MM.1S (cell line): ENCODE results near the gene BMPR1A.

Experiments used
- DNase-seq: peaks from one replicate; pipeline ENCODE4 v3.0.0-alpha.2; 2015
- H2AFZ ChIP-seq: fragments of 300-600 bp; sonication (generic); 2 replicates; pipeline ENCODE4 v1.6.0; 2016; ENCODE audit warnings: antibody characterized with exemption, low read length
- H3F3A ChIP-seq: fragments of 300-600 bp; sonication (generic); 2 replicates; pipeline ENCODE4 v1.6.1; 2016; ENCODE audit warnings: mild to moderate bottlenecking, antibody characterized with exemption, low read length, moderate library complexity, mixed read lengths; ENCODE audit not compliant: insufficient read depth
- H3K27ac ChIP-seq: fragments of 300-600 bp; sonication (generic); 2 replicates; pipeline ENCODE4 v1.5.1; 2016; ENCODE audit warnings: mild to moderate bottlenecking, low read length
- H3K27me3 ChIP-seq: fragments of 300-600 bp; sonication (generic); replicated peaks from 2 replicates; pipeline ENCODE4 v1.6.0; 2016; ENCODE audit warnings: low read length; ENCODE audit not compliant: insufficient read depth
- H3K36me3 ChIP-seq: fragments of 300-600 bp; sonication (generic); replicated peaks from 2 replicates; pipeline ENCODE4 v1.6.1; 2016; ENCODE audit warnings: mild to moderate bottlenecking, low read length, mixed read lengths; ENCODE audit not compliant: insufficient read depth
- H3K4me1 ChIP-seq: fragments of 300-600 bp; sonication (generic); 2 replicates; pipeline ENCODE4 v1.6.1; 2016; ENCODE audit warnings: low read length, mixed read lengths
- H3K4me2 ChIP-seq: fragments of 300-600 bp; sonication (generic); 2 replicates; pipeline ENCODE4 v1.6.0; 2016; ENCODE audit warnings: low read depth, low read length
- H3K4me3 ChIP-seq: fragments of 300-600 bp; sonication (generic); 2 replicates; pipeline ENCODE4 v1.5.1; 2016; ENCODE audit warnings: low read length, mixed read lengths
- H3K79me2 ChIP-seq: fragments of 300-600 bp; sonication (generic); 2 replicates; pipeline ENCODE4 v1.6.1; 2016; ENCODE audit warnings: mixed run types, low read length, mixed read lengths
- H3K9ac ChIP-seq: fragments of 300-600 bp; sonication (generic); 2 replicates; pipeline ENCODE4 v1.6.1; 2016; ENCODE audit warnings: low read length, mixed read lengths
- H3K9me2 ChIP-seq: fragments of 300-600 bp; sonication (generic); replicated peaks from 2 replicates; pipeline ENCODE4 v1.6.1; 2016; ENCODE audit warnings: mild to moderate bottlenecking, low read length, mixed read lengths; ENCODE audit not compliant: insufficient read depth
- H3K9me3 ChIP-seq: fragments of 300-600 bp; sonication (generic); replicated peaks from 2 replicates; pipeline ENCODE4 v1.6.1; 2016; ENCODE audit warnings: mild to moderate bottlenecking, low read length, mixed read lengths; ENCODE audit not compliant: insufficient read depth
- H4K20me1 ChIP-seq: fragments of 300-600 bp; sonication (generic); 2 replicates; pipeline ENCODE4 v1.6.1; 2016; ENCODE audit warnings: mild to moderate bottlenecking, low read length, moderate library complexity, mixed read lengths; ENCODE audit not compliant: insufficient read depth
- CTCF ChIP-seq: fragments of 300-600 bp; sonication (generic); IDR thresholded peaks from 2 replicates; pipeline ENCODE4 v1.5.1; 2016; ENCODE audit warnings: antibody characterized with exemption, low read length, mixed read lengths
- EZH2 ChIP-seq: fragments of 300-600 bp; sonication (generic); optimal IDR thresholded peaks from 2 replicates; pipeline ENCODE3; 2017; ENCODE audit warnings: low read depth, mild to moderate bottlenecking, antibody characterized with exemption, low read length, mixed read lengths
- EZH2phosphoT487 ChIP-seq: fragments of 300-600 bp; sonication (generic); IDR thresholded peaks from 2 replicates; pipeline ENCODE4 v1.6.1; 2018; ENCODE audit warnings: antibody characterized with exemption, low read length

Gene BMPR1A

GRCh38 chr10:86793696-86794095 is 37.3 kb downstream of the BMPR1A start:
- DNase-seq: no peak
- no peaks in the 10 kb centered on the region for H3K79me2 ChIP-seq
- no peaks in the 10 kb centered on the region for H3K9me3 ChIP-seq

GRCh38 chr10:86795353-86795752 is 38.9 kb downstream of the BMPR1A start:
- H3K4me2 ChIP-seq: no peak overlapping the region
- H3K27ac ChIP-seq: no peak overlapping the region
- H3K27me3 ChIP-seq: peaks cover 9% of the 10 kb centered on the region; the same call in 1 of the 2 replicates
- TF ChIP-seq CTCF: no peak
- no peaks in the 10 kb centered on the region for H3K36me3 ChIP-seq
- H3K4me1 ChIP-seq: peaks cover 10% of the 10 kb centered on the region
- no peaks in the 10 kb centered on the region for H3K79me2 ChIP-seq
- no peaks in the 10 kb centered on the region for H3K9me3 ChIP-seq
- no peak overlapping the region for H2AFZ ChIP-seq
- H3K9ac ChIP-seq: no peak overlapping the region
- H4K20me1 ChIP-seq: 0 out of 2 replicates have a peak, but pooled peaks cover 5% of the 10 kb centered on the region
- no peak overlapping the region for H3K4me3 ChIP-seq
- DNase-seq: no peak
- no peaks in the 10 kb centered on the region for H3F3A ChIP-seq
- no peaks in the 10 kb centered on the region for H3K9me2 ChIP-seq

More at GRCh38 chr10:86793696-86794095, 37.3 kb downstream of the BMPR1A start:
- H2AFZ ChIP-seq: no peak overlapping the region
- no peaks in the 10 kb centered on the region for H3K36me3 ChIP-seq
- H4K20me1 ChIP-seq: 0 out of 2 replicates have a peak, but pooled peaks cover 5% of the 10 kb centered on the region
- H3K9me2 ChIP-seq: no peaks in the 10 kb centered on the region
- H3K9ac ChIP-seq: no peak overlapping the region
- no peak overlapping the region for H3K27ac ChIP-seq
- H3K27me3 ChIP-seq: peaks cover 5% of the 10 kb centered on the region; the same call in 1 of the 2 replicates
- peaks cover 4% of the 10 kb centered on the region for H3K4me1 ChIP-seq
- TF ChIP-seq EZH2phosphoT487 (no peak), CTCF (no peak), EZH2 (no peak)
- H3K4me3 ChIP-seq: no peak overlapping the region
- H3F3A ChIP-seq: no peaks in the 10 kb centered on the region
- no peak overlapping the region for H3K4me2 ChIP-seq

GRCh38 chr10:86798025-86798424 is 41.6 kb downstream of the BMPR1A start:
- Histone ChIP-seq H3K27ac (no peak overlapping the region), H3K4me2 (no peak overlapping the region), H2AFZ (no peak overlapping the region)

More at GRCh38 chr10:86798025-86798424, 41.6 kb downstream of the BMPR1A start:
- no peaks in the 10 kb centered on the region for H3K36me3 ChIP-seq
- H3K9ac ChIP-seq: no peak overlapping the region
- no peak overlapping the region for H3K4me3 ChIP-seq
- H3K9me2 ChIP-seq: no peaks in the 10 kb centered on the region
- H3K79me2 ChIP-seq: no peaks in the 10 kb centered on the region
- peaks cover 10% of the 10 kb centered on the region for H3K4me1 ChIP-seq
- H3F3A ChIP-seq: no peaks in the 10 kb centered on the region
- no peak for TF ChIP-seq CTCF
- TF ChIP-seq EZH2phosphoT487: no peak
- TF ChIP-seq EZH2: no peak
- H4K20me1 ChIP-seq: 0 out of 2 replicates have a peak, but pooled peaks cover 5% of the 10 kb centered on the region
- peaks cover 9% of the 10 kb centered on the region; the same call in 1 of the 2 replicates for H3K27me3 ChIP-seq
- no peaks in the 10 kb centered on the region for H3K9me3 ChIP-seq
- DNase-seq: no peak
